Esophagus muscularis mucosa (tissue), 4 donors: ENCODE results near the gene DCAF15. TPM values are rescaled to one million over a fixed set of nuclear protein-coding genes. Genes with fewer than 3 reads are reported as not detected.

Experiments
- DNase-seq: peaks from one replicate; pipeline ENCODE4 v3.0.0-alpha.2; 2017; ENCODE audit errors: extremely low spot score
- H3K27ac ChIP-seq, 4 donors: fragments of 200-600 bp; sonication (generic); replicated peaks in 1 of 4; 1 replicate in 3 of 4; 2 replicates in 1 of 4; pipeline ENCODE4 v1.5.1; 2016 to 2019; ENCODE audit warnings: mild to moderate bottlenecking in 1 of 4
- H3K27me3 ChIP-seq, 4 donors: fragments of 200-600 bp; sonication (generic); one replicate each; pipeline versions ENCODE4 v1.5.1 to v1.6.0; 2016 to 2019
- H3K36me3 ChIP-seq, 4 donors: fragments of 200-600 bp; sonication (generic); one replicate each; pipeline ENCODE4 v1.5.1; 2016 to 2019
- H3K4me1 ChIP-seq, 4 donors: fragments of 200-600 bp; sonication (generic); one replicate each; pipeline ENCODE4 v1.5.1; 2016 to 2019
- H3K4me3 ChIP-seq, 4 donors: fragments of 200-600 bp; sonication (generic); 1 replicate in 2 of 4; 2 replicates in 2 of 4; pipeline ENCODE4 v1.5.1; 2016 to 2019; ENCODE audit warnings: mild to moderate bottlenecking in 4 of 4, moderate library complexity in 1 of 4
- H3K9me3 ChIP-seq, 4 donors: fragments of 200-600 bp; sonication (generic); 1 replicate in 3 of 4; 2 replicates in 1 of 4; pipeline ENCODE4 v1.5.1; 2016 to 2019
- EP300 ChIP-seq: sonication (generic); formaldehyde crosslinking; IDR thresholded peaks from one replicate; pipeline ENCODE4 v1.6.1; 2017; ENCODE audit warnings: antibody characterized with exemption
- POLR2A ChIP-seq: fragments of 450-650 bp; IDR thresholded peaks from one replicate; pipeline ENCODE4 v1.6.1; 2017; ENCODE audit warnings: antibody characterized with exemption, moderate library complexity, mild to moderate bottlenecking, low read depth
- POLR2AphosphoS5 ChIP-seq, 2 donors: sonication (generic); formaldehyde crosslinking; IDR thresholded peaks; one replicate each; pipeline ENCODE4 v1.6.1; 2017; ENCODE audit warnings: antibody characterized with exemption in 2 of 2
- whole genome bisulfite sequencing: methylation state at CpG from one replicate; pipeline ENCODE4 v1.1.5; 2018; 5-methylcytosine and 5-hydroxymethylcytosine counted together
- intact Hi-C: fragments of 100-400 bp; cut with DNase I; formaldehyde crosslinking; loops from one replicate; pipeline ENCODE4 v1.15.1; 2023
- total RNA-seq, 4 donors: library from RNA; depleted of rRNA; stranded (reverse); fragments of >200 nt; gene quantifications; one replicate each; pipeline versions ENCODE4 v1.1.0 to v1.2.1, GENCODE V29; 2016
- TF ChIP-seq, protein P1 (sequence below), 3 experiments: fragments of 200-600 bp in 2 of 3; fragments of 450-650 bp in 1 of 3; sonication (generic) in 2 of 3; IDR thresholded peaks; one replicate each; pipeline ENCODE4 v1.5.1; 2017 to 2019; ENCODE audit warnings: antibody characterized with exemption in 3 of 3, mild to moderate bottlenecking in 2 of 3, moderate library complexity in 1 of 3

Gene DCAF15
- total RNA-seq, 4 donors from 2014 or later = 9.8 to 23.9 (median 13.4) TPM

DNA sequence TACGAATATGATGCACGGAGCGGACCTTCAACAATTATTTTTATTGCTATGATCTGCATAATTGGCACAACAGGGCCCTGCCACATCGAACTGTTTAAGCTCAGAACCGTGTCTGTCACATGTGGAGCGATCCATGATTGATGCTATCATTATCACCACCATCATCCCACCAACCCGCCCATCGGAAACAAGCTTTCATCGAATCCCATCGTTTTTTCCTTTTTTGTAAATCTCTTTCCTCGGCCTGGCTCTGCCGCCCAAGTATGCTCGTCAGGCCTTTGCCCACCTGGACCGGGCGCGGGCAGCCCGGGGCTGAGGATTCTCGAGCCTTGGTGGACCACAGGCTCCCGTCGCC, 533 bp upstream of the DCAF15 start:
- Histone ChIP-seq H3K27ac (peak overlapping the region in 3 of 4 donors; percentile 21 to 86 (median 33)), H3K27me3 (no peaks in the 10 kb centered on the region), H3K9me3 (no peaks in the 10 kb centered on the region), H3K4me3 (peak overlapping the region; percentile 82 to 94 (median 94)), H3K36me3 (peaks cover 10 to 27% (median 26%) of the 10 kb centered on the region in 4 donors), H3K4me1 (peaks cover 11 to 24% (median 23%) of the 10 kb centered on the region in 4 donors)
- intact Hi-C loops = loop anchor here (5.0 kb wide), 1 partner anchor 51 kb away; no protein-coding TSS in a partner anchor
- TF ChIP-seq EP300 (no peak), POLR2A (no peak)
- 10% methylated on average over 20 of the region's 20 CpGs for WGBS
- DNase-seq = no peak

DNA sequence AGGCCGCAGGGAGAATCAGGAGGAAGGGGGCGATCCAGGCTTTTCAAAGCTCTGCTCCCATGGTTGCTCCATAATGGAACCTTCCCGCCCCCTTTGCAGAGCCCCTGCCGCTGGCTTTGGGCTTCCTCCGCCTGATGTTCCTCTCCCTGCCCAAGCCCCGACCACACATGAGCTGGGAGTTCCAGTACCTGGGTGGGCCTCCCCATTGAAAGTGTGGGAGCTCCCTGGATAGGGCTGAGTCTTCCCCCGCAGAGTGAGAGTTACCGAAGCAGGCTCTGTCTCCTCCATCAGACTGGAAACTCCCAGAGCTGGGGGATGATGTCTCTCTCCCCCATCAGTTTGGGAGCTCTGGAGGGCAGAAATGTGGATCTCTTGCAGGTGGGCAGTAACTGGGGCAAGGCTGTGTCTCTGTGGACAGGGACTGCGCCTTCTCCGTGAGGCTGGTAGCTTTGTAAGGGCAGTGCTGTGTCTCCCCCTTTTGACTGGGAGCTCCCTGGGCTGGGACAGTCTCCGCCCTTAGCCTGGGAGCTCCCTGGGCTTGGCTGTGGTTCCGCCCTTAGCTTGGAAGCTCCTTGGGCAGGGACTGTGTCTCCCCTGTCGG, 722 bp downstream of the DCAF15 start:
- intact Hi-C loops = loop anchor here (5.0 kb wide), 1 partner anchor 49 kb away; no protein-coding TSS in a partner anchor
- peak overlapping the region; percentile 83 to 90 (median 87) for H3K27ac ChIP-seq
- WGBS = 0% methylated on average over 6 of the region's 13 CpGs

DNA sequence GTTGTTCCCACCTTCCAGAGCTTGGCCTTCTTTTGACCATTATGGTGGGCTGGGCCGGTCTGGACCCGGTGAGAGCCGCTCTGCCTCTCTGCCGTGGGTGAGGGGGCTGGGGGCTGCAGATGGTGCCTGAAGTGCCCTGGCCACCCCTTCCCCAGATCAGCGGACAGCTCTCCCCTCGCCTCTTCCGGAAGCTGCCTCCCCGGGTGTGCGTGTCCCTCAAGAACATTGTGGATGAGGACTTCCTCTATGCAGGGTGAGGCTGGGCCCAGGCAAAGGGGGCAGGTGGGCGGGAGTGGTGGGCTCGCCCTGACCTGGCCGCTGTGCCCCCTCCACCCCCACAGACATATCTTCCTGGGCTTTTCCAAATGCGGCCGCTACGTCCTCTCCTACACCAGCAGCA, 1.9 kb downstream of the DCAF15 start:
- intact Hi-C loops = loop anchor here (5.0 kb wide), 1 partner anchor 48 kb away; no protein-coding TSS in a partner anchor
- Histone ChIP-seq H3K4me3 (no peak overlapping the region), H3K27ac (no peak overlapping the region), H3K9me3 (no peaks in the 10 kb centered on the region), H3K4me1 (peaks cover 11 to 24% (median 23%) of the 10 kb centered on the region in 4 donors), H3K36me3 (peaks cover 14 to 50% (median 49%) of the 10 kb centered on the region in 4 donors), H3K27me3 (no peaks in the 10 kb centered on the region)
- WGBS = 91% methylated on average over 10 of the region's 15 CpGs
- TF ChIP-seq EP300 = no peak
- TF ChIP-seq, protein P1, sequence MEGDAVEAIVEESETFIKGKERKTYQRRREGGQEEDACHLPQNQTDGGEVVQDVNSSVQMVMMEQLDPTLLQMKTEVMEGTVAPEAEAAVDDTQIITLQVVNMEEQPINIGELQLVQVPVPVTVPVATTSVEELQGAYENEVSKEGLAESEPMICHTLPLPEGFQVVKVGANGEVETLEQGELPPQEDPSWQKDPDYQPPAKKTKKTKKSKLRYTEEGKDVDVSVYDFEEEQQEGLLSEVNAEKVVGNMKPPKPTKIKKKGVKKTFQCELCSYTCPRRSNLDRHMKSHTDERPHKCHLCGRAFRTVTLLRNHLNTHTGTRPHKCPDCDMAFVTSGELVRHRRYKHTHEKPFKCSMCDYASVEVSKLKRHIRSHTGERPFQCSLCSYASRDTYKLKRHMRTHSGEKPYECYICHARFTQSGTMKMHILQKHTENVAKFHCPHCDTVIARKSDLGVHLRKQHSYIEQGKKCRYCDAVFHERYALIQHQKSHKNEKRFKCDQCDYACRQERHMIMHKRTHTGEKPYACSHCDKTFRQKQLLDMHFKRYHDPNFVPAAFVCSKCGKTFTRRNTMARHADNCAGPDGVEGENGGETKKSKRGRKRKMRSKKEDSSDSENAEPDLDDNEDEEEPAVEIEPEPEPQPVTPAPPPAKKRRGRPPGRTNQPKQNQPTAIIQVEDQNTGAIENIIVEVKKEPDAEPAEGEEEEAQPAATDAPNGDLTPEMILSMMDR (IDR thresholded peaks at IDR 0.05) = no peak
- TF ChIP-seq POLR2A = no peak
- no peak for TF ChIP-seq POLR2AphosphoS5 (IDR thresholded peaks at IDR 0.05)
- no peak for DNase-seq

More for the DNA sequence above, 722 bp downstream of the DCAF15 start:
- DNase-seq = no peak
- no peak for TF ChIP-seq POLR2A
- no peaks in the 10 kb centered on the region for H3K9me3 ChIP-seq
- H3K4me1 ChIP-seq = peaks cover 11 to 24% (median 23%) of the 10 kb centered on the region in 4 donors
- peak overlapping the region; percentile 82 to 94 (median 94) for H3K4me3 ChIP-seq
- no peaks in the 10 kb centered on the region for H3K27me3 ChIP-seq
- H3K36me3 ChIP-seq = peaks cover 14 to 39% (median 37%) of the 10 kb centered on the region in 4 donors

DNA sequence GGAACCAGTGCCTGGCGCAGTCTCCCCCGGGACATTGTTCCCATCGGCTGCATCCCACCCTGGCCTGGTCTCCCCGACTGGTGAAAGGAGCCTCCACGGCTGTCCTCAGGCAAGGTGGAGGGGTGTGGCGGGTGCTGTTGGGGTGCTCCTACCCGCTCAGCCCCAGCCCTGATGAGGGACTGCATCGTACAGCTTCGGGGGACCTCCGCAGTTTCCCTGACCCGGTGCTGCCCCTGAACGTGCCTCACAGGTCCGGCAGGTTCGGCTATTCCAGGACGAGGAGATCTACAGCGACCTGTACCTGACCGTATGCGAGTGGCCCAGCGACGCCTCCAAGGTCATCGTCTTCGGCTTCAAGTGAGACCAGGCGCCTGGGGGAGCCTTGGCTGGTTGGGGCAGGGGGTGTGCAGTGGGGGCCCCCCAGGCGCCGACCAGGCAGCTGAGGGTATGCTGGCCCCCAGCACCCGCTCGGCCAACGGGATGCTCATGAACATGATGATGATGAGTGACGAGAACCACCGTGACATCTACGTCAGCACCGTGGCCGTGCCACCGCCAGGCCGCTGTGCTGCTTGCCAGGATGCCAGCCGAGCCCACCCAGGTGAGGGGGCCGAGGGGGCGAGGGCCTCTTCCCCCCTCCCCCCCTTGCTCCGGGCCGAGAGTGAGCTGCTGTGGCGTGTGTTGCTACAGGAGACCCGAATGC, 3.5 kb downstream of the DCAF15 start:
- H3K4me1 ChIP-seq = peaks cover 11 to 24% (median 23%) of the 10 kb centered on the region in 4 donors
- no peaks in the 10 kb centered on the region for H3K9me3 ChIP-seq
- intact Hi-C loops = no loop called here
- no peak overlapping the region for H3K27ac ChIP-seq
- H3K27me3 ChIP-seq = no peaks in the 10 kb centered on the region
- no peak overlapping the region for H3K4me3 ChIP-seq
- TF ChIP-seq EP300 (no peak), POLR2A (no peak), POLR2AphosphoS5 (IDR thresholded peaks at IDR 0.05) (no peak)
- TF ChIP-seq, protein P1 (IDR thresholded peaks at IDR 0.05) = no peak
- peaks cover 19 to 66% (median 65%) of the 10 kb centered on the region in 4 donors for H3K36me3 ChIP-seq
- DNase-seq = no peak
- 97% methylated on average over 28 of the region's 42 CpGs for WGBS

DNA sequence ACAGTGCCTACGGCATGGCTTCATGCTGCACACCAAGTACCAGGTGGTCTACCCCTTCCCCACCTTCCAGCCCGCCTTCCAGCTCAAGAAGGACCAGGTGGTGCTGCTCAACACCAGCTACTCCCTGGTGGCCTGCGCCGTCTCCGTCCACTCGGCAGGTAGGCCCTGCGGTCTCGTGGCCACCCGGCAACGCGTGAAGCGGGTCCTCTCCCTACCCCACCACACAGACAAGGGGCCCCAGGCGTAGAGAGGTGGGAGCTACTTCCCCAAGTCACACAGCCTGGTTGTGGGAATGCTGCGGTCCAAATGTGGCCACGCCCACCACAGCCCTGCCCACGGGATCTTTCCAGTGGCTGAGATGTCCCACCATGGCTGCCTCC, 4.0 kb downstream of the DCAF15 start:
- 93% methylated on average over 10 of the region's 16 CpGs for WGBS
- intact Hi-C loops = no loop called here
- no peak overlapping the region for H3K27ac ChIP-seq
- H3K9me3 ChIP-seq = no peaks in the 10 kb centered on the region
- no peaks in the 10 kb centered on the region for H3K27me3 ChIP-seq
- H3K4me3 ChIP-seq = no peak overlapping the region
- TF ChIP-seq, protein P1 (IDR thresholded peaks at IDR 0.05) = no peak
- no peak for TF ChIP-seq EP300
- TF ChIP-seq POLR2A = no peak
- no peak for TF ChIP-seq POLR2AphosphoS5 (IDR thresholded peaks at IDR 0.05)
- peaks cover 11 to 24% (median 23%) of the 10 kb centered on the region in 4 donors for H3K4me1 ChIP-seq
- no peak for DNase-seq
- peaks cover 19 to 72% (median 70%) of the 10 kb centered on the region in 4 donors for H3K36me3 ChIP-seq
